Kidney epithelial cell (primary cell): Measurements from ENCODE around the gene CPED1. TPM values are rescaled to one million over a fixed set of nuclear protein-coding genes. Genes with fewer than 3 reads are reported as not detected.
"Not testable (repeated sequence)": the region's sequence is repeated elsewhere in the genome, so short reads cannot be mapped to it uniquely, and the experiment has no call there.

Source experiments
- DNase-seq: peaks from one replicate; pipeline ENCODE4 v3.0.0-alpha.2; 2010; ENCODE audit warnings: low read depth
- H3K27me3 ChIP-seq: 2 replicates; pipeline ENCODE4 v1.6.0; 2011; ENCODE audit warnings: low read length; ENCODE audit not compliant: control insufficient read depth, insufficient read depth
- H3K36me3 ChIP-seq: 2 replicates; pipeline ENCODE4 v1.5.1; 2011; ENCODE audit warnings: low read length; ENCODE audit not compliant: control insufficient read depth, insufficient read depth
- H3K4me3 ChIP-seq: 2 replicates; pipeline ENCODE4 v1.5.1; 2011; ENCODE audit warnings: low read depth, mild to moderate bottlenecking, control low read depth, low read length
- total RNA-seq: library from RNA; depleted of rRNA; stranded (reverse); fragments of >200 nt; gene quantifications from 2 replicates; pipeline ENCODE4 v1.2.3, GENCODE V29; 2015
- TF ChIP-seq, protein P1 (sequence below): IDR thresholded peaks from 2 replicates; pipeline ENCODE4 v1.5.1; 2011; ENCODE audit warnings: mild to moderate bottlenecking, moderate library complexity, low read length, control low read depth, inconsistent platforms; ENCODE audit not compliant: insufficient read depth, poor library complexity, severe bottlenecking

CPED1 gene
- total RNA-seq, 1 donor from 2014 or later: 3.2 TPM

DNA sequence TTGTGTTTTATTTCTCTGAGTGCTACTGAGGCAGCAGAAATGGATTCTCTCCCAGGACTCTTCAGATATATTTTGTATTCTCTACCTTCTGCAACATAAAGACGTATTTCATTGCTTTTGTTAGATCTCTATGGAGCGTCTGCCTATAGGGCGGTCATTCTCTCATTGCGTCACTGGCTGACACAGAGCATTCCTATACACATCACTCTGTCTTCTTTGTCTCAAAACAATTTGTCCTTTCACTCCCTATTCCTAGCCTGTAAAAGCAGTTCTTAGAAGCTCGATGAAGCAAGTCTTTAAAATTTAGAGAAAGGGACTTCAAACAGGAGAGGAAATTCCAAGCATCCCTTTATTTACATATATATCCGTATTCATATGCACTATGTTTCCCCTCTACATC, 120.6 kb downstream of the CPED1 start:
- Histone ChIP-seq H3K27me3 (no peaks in the 10 kb centered on the region), H3K36me3 (no peaks in the 10 kb centered on the region), H3K4me3 (no peak overlapping the region)
- DNase-seq: no peak
- TF ChIP-seq, protein P1, sequence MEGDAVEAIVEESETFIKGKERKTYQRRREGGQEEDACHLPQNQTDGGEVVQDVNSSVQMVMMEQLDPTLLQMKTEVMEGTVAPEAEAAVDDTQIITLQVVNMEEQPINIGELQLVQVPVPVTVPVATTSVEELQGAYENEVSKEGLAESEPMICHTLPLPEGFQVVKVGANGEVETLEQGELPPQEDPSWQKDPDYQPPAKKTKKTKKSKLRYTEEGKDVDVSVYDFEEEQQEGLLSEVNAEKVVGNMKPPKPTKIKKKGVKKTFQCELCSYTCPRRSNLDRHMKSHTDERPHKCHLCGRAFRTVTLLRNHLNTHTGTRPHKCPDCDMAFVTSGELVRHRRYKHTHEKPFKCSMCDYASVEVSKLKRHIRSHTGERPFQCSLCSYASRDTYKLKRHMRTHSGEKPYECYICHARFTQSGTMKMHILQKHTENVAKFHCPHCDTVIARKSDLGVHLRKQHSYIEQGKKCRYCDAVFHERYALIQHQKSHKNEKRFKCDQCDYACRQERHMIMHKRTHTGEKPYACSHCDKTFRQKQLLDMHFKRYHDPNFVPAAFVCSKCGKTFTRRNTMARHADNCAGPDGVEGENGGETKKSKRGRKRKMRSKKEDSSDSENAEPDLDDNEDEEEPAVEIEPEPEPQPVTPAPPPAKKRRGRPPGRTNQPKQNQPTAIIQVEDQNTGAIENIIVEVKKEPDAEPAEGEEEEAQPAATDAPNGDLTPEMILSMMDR: no peak

DNA sequence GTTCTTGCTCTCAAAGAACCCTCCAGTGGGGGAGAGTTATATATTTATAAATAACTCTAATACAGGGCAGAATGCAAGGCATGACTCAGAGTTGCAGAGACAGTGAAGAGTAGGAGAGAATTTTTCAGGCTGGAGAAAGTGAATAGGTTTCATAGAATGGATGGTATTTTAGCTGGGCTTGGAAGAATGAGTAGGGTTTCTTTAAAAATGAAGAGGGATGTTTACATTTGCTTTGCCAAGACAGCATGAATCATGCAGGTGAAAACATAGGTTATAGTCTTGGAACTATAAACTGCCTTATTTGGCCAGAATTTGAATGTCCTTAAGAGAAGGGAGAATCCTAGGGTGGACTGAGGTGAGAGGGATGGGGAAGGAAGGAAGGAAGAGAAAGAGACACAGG, 124.8 kb downstream of the CPED1 start:
- no peaks in the 10 kb centered on the region for H3K27me3 ChIP-seq
- no peak overlapping the region for H3K4me3 ChIP-seq
- no peak for DNase-seq
- TF ChIP-seq, protein P1: no peak
- H3K36me3 ChIP-seq: no peaks in the 10 kb centered on the region

DNA sequence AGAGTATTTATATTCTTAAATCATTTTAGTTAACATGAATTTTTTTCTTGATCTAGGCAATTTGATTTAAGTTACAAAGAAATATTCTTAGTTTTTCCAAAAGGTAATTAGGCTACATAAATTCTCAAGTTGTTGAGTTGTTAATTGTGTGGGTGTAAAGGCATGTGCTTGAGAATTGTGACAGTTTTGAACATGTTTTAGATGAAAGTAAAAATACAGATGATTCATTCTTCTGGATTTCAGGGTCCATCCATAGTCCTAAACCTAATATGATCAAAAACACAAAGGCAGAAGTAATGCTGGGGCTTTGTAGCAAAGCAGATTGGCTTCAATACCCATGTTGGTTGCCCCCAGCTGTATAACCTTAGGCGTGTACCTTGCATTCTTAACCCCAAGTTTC, 127.9 kb downstream of the CPED1 start:
- DNase-seq: no peak
- Histone ChIP-seq H3K36me3 (no peaks in the 10 kb centered on the region), H3K4me3 (no peak overlapping the region), H3K27me3 (no peaks in the 10 kb centered on the region)
- TF ChIP-seq, protein P1: no peak

DNA sequence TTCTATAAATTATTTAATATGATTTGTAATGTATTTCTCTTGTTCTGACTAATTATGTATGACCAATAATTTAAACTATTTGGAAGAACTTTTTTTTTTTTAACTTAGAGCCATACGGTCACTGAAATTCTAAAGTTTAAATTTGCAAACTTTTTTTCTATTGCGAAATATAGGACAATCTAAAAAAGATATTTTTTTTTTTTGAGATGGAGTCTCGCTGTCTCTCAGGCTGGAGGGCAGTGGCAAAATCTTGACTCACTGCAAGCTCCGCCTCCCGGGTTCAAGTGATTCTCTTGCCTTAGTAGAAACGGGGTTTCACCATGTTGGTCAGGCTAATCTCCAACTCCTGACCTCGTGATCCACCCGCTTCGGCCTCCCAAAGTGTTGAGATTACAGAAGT, 130.5 kb downstream of the CPED1 start:
- Histone ChIP-seq H3K4me3 (no peak overlapping the region), H3K36me3 (no peaks in the 10 kb centered on the region), H3K27me3 (no peaks in the 10 kb centered on the region)
- TF ChIP-seq, protein P1: no peak
- DNase-seq: no peak

DNA sequence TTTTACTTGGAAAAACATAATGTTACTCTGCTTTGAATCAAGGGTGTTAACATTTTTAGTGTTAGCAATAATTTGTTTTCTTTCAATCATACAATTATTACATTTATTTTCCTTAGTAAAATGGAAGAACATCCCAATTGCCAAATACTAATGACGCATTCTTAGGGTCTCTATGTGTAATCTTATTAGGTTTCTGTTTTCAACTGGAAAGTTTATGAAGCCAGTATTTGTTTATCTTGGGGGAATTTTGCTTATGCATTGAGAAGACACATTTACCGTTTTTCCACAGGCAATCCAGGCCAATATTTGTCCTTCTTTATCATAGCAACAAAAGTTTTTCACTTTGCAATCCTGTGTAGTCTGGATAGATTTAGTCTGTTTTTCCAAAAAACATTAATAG, 134.5 kb downstream of the CPED1 start:
- Histone ChIP-seq H3K27me3 (no peaks in the 10 kb centered on the region), H3K4me3 (no peak overlapping the region), H3K36me3 (no peaks in the 10 kb centered on the region)
- TF ChIP-seq, protein P1: no peak
- no peak for DNase-seq

DNA sequence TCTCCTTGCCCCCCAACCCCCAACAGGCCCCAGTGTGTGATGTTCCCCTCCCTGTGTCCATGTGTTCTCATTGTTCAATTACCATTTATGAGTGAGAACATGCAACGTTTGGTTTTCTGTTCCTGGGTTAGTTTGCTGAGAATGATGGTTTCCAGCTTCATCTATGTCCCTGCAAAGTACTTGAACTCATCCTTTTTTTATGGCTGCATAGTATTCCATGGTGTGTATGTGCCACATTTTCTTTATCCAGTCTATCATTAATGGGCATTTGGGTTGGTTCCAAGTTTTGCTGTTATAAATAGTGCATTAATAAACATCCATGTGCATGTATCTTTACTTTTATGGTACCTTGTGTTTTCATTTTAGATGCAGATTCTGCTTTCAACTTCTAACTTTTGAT, 136.9 kb downstream of the CPED1 start:
- not testable (repeated sequence) for H3K4me3 ChIP-seq, H3K36me3 ChIP-seq, H3K27me3 ChIP-seq, DNase-seq
